H1 (cell line): ENCODE results near the gene SLC27A1. TPM values are rescaled to one million over a fixed set of nuclear protein-coding genes. Genes with fewer than 3 reads are reported as not detected.

Experiments
- CBX5 ChIP-seq: fragments of 300-800, 300-1000 bp; sonication (generic); IDR thresholded peaks from 2 replicates; pipeline ENCODE4 v1.7.1; 2016; ENCODE audit warnings: antibody characterized with exemption, low read length, low read depth
- EZH2 ChIP-seq: fragments of 200-600 bp; sonication (generic); IDR thresholded peaks from 2 replicates; pipeline ENCODE4 v1.7.1; 2012; ENCODE audit warnings: low read depth, mild to moderate bottlenecking, moderate library complexity, low read length, inconsistent platforms; ENCODE audit not compliant: severe bottlenecking
- GABPA ChIP-seq: IDR thresholded peaks from 2 replicates; pipeline ENCODE4 v1.6.1; 2011; ENCODE audit warnings: mild to moderate bottlenecking, low read length, moderate library complexity, borderline replicate concordance; ENCODE audit not compliant: insufficient read depth
- SIRT6 ChIP-seq: IDR thresholded peaks from one replicate; pipeline ENCODE4 v1.7.1; 2012; ENCODE audit warnings: low read length, inconsistent platforms
- SP1 ChIP-seq: IDR thresholded peaks from 2 replicates; pipeline ENCODE4 v1.6.1; 2011; ENCODE audit warnings: low read depth, low read length
- YY1 ChIP-seq: IDR thresholded peaks from 2 replicates; pipeline ENCODE4 v1.6.1; 2011; ENCODE audit warnings: low read depth, mild to moderate bottlenecking, low read length
- polyA plus RNA-seq, 7 experiments: library from polyadenylated mRNA; depleted of rRNA in 3 of 7; stranded (reverse) in 5 of 7; unstranded in 2 of 7; fragments of >200 nt in 5 of 7; fragments of 200-250 nt in 2 of 7; gene quantifications; 1 replicate in 5 of 7; 2 replicates in 1 of 7; 4 replicates in 1 of 7; pipeline versions ENCODE4 v1.2.1 to v1.2.3, GENCODE V29; 2011 to 2013; ENCODE audit warnings: missing spikeins in 2 of 7, mixed read lengths in 2 of 7
- total RNA-seq: library from RNA; stranded (reverse); fragmentation: NEBNext Ultra II Directional; extraction: Animal tissue kit (Norgen Biotek cat#: 25700); gene quantifications from 2 replicates; pipeline ENCODE4 v1.2.1, GENCODE V29; 2021
- TF ChIP-seq, protein P1 (sequence below): fragments of 300-600 bp; sonication (generic); IDR thresholded peaks from 2 replicates; pipeline ENCODE4 v1.7.1; 2012; ENCODE audit warnings: low read length, moderate library complexity, mild to moderate bottlenecking, inconsistent platforms; ENCODE audit not compliant: insufficient replicate concordance
- TF ChIP-seq, protein P2 (sequence below): IDR thresholded peaks from 2 replicates; pipeline ENCODE4 v1.6.1; 2011; ENCODE audit warnings: low read depth, mild to moderate bottlenecking, low read length; ENCODE audit not compliant: insufficient read depth
- TF ChIP-seq, protein P3 (sequence below): IDR thresholded peaks from 2 replicates; pipeline ENCODE4 v1.6.1; 2011; ENCODE audit warnings: low read length, improper control_type of control experiment

SLC27A1 gene
- total and polyA plus RNA-seq, 2 of the 8 experiments (the other 6 are each of a cell fraction or from before 2014, with no cell fraction given) = 7.5 to 9.1 TPM

DNA sequence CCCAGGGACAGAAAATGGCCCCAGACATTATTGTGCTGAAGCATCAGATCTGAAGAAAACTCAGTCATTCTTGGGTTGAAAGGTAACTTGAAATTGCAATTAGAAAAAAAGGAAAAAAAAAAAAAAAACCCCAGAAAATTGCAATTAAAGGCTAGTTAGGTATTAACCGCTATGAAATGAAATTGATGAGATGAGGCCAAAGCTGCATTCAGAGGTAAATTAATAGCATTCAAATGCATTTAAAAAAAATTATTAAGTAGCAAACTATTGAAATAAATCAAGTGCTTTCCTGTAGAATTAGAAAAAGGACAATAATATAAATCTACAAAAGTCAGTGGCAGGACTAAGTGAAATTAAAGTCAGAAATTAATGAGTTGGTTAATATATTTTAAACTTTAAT lies 47.6 kb downstream of the SLC27A1 start (continued):
- TF ChIP-seq, protein P1, sequence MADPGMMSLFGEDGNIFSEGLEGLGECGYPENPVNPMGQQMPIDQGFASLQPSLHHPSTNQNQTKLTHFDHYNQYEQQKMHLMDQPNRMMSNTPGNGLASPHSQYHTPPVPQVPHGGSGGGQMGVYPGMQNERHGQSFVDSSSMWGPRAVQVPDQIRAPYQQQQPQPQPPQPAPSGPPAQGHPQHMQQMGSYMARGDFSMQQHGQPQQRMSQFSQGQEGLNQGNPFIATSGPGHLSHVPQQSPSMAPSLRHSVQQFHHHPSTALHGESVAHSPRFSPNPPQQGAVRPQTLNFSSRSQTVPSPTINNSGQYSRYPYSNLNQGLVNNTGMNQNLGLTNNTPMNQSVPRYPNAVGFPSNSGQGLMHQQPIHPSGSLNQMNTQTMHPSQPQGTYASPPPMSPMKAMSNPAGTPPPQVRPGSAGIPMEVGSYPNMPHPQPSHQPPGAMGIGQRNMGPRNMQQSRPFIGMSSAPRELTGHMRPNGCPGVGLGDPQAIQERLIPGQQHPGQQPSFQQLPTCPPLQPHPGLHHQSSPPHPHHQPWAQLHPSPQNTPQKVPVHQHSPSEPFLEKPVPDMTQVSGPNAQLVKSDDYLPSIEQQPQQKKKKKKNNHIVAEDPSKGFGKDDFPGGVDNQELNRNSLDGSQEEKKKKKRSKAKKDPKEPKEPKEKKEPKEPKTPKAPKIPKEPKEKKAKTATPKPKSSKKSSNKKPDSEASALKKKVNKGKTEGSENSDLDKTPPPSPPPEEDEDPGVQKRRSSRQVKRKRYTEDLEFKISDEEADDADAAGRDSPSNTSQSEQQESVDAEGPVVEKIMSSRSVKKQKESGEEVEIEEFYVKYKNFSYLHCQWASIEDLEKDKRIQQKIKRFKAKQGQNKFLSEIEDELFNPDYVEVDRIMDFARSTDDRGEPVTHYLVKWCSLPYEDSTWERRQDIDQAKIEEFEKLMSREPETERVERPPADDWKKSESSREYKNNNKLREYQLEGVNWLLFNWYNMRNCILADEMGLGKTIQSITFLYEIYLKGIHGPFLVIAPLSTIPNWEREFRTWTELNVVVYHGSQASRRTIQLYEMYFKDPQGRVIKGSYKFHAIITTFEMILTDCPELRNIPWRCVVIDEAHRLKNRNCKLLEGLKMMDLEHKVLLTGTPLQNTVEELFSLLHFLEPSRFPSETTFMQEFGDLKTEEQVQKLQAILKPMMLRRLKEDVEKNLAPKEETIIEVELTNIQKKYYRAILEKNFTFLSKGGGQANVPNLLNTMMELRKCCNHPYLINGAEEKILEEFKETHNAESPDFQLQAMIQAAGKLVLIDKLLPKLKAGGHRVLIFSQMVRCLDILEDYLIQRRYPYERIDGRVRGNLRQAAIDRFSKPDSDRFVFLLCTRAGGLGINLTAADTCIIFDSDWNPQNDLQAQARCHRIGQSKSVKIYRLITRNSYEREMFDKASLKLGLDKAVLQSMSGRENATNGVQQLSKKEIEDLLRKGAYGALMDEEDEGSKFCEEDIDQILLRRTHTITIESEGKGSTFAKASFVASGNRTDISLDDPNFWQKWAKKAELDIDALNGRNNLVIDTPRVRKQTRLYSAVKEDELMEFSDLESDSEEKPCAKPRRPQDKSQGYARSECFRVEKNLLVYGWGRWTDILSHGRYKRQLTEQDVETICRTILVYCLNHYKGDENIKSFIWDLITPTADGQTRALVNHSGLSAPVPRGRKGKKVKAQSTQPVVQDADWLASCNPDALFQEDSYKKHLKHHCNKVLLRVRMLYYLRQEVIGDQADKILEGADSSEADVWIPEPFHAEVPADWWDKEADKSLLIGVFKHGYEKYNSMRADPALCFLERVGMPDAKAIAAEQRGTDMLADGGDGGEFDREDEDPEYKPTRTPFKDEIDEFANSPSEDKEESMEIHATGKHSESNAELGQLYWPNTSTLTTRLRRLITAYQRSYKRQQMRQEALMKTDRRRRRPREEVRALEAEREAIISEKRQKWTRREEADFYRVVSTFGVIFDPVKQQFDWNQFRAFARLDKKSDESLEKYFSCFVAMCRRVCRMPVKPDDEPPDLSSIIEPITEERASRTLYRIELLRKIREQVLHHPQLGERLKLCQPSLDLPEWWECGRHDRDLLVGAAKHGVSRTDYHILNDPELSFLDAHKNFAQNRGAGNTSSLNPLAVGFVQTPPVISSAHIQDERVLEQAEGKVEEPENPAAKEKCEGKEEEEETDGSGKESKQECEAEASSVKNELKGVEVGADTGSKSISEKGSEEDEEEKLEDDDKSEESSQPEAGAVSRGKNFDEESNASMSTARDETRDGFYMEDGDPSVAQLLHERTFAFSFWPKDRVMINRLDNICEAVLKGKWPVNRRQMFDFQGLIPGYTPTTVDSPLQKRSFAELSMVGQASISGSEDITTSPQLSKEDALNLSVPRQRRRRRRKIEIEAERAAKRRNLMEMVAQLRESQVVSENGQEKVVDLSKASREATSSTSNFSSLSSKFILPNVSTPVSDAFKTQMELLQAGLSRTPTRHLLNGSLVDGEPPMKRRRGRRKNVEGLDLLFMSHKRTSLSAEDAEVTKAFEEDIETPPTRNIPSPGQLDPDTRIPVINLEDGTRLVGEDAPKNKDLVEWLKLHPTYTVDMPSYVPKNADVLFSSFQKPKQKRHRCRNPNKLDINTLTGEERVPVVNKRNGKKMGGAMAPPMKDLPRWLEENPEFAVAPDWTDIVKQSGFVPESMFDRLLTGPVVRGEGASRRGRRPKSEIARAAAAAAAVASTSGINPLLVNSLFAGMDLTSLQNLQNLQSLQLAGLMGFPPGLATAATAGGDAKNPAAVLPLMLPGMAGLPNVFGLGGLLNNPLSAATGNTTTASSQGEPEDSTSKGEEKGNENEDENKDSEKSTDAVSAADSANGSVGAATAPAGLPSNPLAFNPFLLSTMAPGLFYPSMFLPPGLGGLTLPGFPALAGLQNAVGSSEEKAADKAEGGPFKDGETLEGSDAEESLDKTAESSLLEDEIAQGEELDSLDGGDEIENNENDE = no peak
- TF ChIP-seq EZH2 (no peak), YY1 (no peak), SP1 (no peak), SIRT6 (no peak), GABPA (no peak), CBX5 (no peak)
- TF ChIP-seq, protein P2, sequence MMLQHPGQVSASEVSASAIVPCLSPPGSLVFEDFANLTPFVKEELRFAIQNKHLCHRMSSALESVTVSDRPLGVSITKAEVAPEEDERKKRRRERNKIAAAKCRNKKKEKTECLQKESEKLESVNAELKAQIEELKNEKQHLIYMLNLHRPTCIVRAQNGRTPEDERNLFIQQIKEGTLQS = no peak
- TF ChIP-seq, protein P3, sequence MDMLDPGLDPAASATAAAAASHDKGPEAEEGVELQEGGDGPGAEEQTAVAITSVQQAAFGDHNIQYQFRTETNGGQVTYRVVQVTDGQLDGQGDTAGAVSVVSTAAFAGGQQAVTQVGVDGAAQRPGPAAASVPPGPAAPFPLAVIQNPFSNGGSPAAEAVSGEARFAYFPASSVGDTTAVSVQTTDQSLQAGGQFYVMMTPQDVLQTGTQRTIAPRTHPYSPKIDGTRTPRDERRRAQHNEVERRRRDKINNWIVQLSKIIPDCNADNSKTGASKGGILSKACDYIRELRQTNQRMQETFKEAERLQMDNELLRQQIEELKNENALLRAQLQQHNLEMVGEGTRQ = no peak
